CD14-positive monocyte (primary cell): ENCODE results near the gene KIF9. TPM values are rescaled to one million over a fixed set of nuclear protein-coding genes. Genes with fewer than 3 reads are reported as not detected.

Experiments used
- DNase-seq, 3 donors: peaks; one replicate each; pipeline ENCODE4 v3.0.0-alpha.2; 2011 to 2022
- H2AFZ ChIP-seq: 2 replicates; pipeline ENCODE4 v1.6.0; 2012; ENCODE audit warnings: mild to moderate bottlenecking, low read depth, low read length, inconsistent platforms; ENCODE audit not compliant: insufficient read depth, poor library complexity, severe bottlenecking
- H3K27ac ChIP-seq, 2 donors: 1 replicate in 1 of 2; 2 replicates in 1 of 2; pipeline ENCODE4 v1.5.1; 2012 to 2013; ENCODE audit warnings: low read length in 2 of 2, control low read depth in 1 of 2, inconsistent platforms in 1 of 2, low read depth in 1 of 2, mild to moderate bottlenecking in 1 of 2
- H3K27me3 ChIP-seq, 2 donors: one replicate each; pipeline versions ENCODE4 v1.6.0 to v1.6.1; 2011 to 2013; ENCODE audit warnings: low read length in 2 of 2; ENCODE audit not compliant: control insufficient read depth in 2 of 2, insufficient read depth in 2 of 2
- H3K36me3 ChIP-seq, 2 donors: replicated peaks in 1 of 2; 1 replicate in 1 of 2; 2 replicates in 1 of 2; pipeline versions ENCODE4 v1.5.1 to v1.6.1; 2012 to 2013; ENCODE audit warnings: low read length in 2 of 2, control low read depth in 1 of 2, inconsistent platforms in 1 of 2, mild to moderate bottlenecking in 1 of 2; ENCODE audit not compliant: insufficient read depth in 2 of 2, control insufficient read depth in 1 of 2
- H3K4me1 ChIP-seq, 2 donors: 1 replicate in 1 of 2; 2 replicates in 1 of 2; pipeline versions ENCODE4 v1.5.1 to v1.6.1; 2012 to 2013; ENCODE audit warnings: low read length in 2 of 2, control low read depth in 1 of 2, inconsistent platforms in 1 of 2, mild to moderate bottlenecking in 1 of 2, moderate library complexity in 1 of 2; ENCODE audit not compliant: insufficient read depth in 2 of 2, control insufficient read depth in 1 of 2
- H3K4me2 ChIP-seq: replicated peaks from 2 replicates; pipeline ENCODE3; 2012; ENCODE audit warnings: low read length, moderate library complexity, mild to moderate bottlenecking; ENCODE audit not compliant: poor library complexity, severe bottlenecking; ENCODE audit errors: extremely low read depth
- H3K4me3 ChIP-seq, 3 experiments: fragments of 200-600 bp in 1 of 3; sonication (generic) in 1 of 3; replicated peaks in 1 of 3; 1 replicate in 2 of 3; 2 replicates in 1 of 3; pipeline ENCODE4 v1.5.1; 2011 to 2013; ENCODE audit warnings: low read length in 3 of 3, mild to moderate bottlenecking in 3 of 3, control low read depth in 2 of 3, low read depth in 2 of 3, inconsistent platforms in 1 of 3, moderate library complexity in 1 of 3
- H3K79me2 ChIP-seq: 2 replicates; pipeline ENCODE4 v1.6.0; 2012; ENCODE audit warnings: mild to moderate bottlenecking, control low read depth, inconsistent platforms, low read length, moderate library complexity; ENCODE audit not compliant: insufficient read depth
- H3K9ac ChIP-seq: 2 replicates; pipeline ENCODE4 v1.6.0; 2017; ENCODE audit warnings: low read length, mild to moderate bottlenecking; ENCODE audit not compliant: insufficient read depth, poor library complexity, severe bottlenecking
- H3K9me3 ChIP-seq, 2 donors: replicated peaks in 1 of 2; 1 replicate in 1 of 2; 2 replicates in 1 of 2; pipeline versions ENCODE4 v1.5.1 to v1.6.1; 2012 to 2013; ENCODE audit warnings: low read length in 2 of 2, control low read depth in 1 of 2; ENCODE audit not compliant: control insufficient read depth in 1 of 2, insufficient read depth in 1 of 2
- H4K20me1 ChIP-seq: 2 replicates; pipeline ENCODE4 v1.6.0; 2012; ENCODE audit warnings: mild to moderate bottlenecking, low read length, control low read depth, moderate library complexity; ENCODE audit not compliant: insufficient read depth
- H3K27ac Mint-ChIP-seq, 7 donors: one replicate each; pipeline ENCODE4 v1.8.0; 2020; ENCODE audit warnings: mild to moderate bottlenecking in 7 of 7, mixed read lengths in 7 of 7, moderate library complexity in 6 of 7, inconsistent platforms in 2 of 7
- H3K27me3 Mint-ChIP-seq, 3 donors: one replicate each; pipeline ENCODE4 v1.8.0; 2021 to 2022; ENCODE audit warnings: low read depth in 3 of 3, mild to moderate bottlenecking in 3 of 3, mixed read lengths in 3 of 3, moderate library complexity in 3 of 3, inconsistent platforms in 1 of 3
- H3K36me3 Mint-ChIP-seq, 2 donors: one replicate each; pipeline ENCODE4 v1.8.0; 2020; ENCODE audit warnings: mixed read lengths in 2 of 2, inconsistent platforms in 1 of 2, mild to moderate bottlenecking in 1 of 2
- H3K4me1 Mint-ChIP-seq: one replicate; pipeline ENCODE4 v1.8.0; 2020; ENCODE audit warnings: mild to moderate bottlenecking, mixed read lengths
- H3K4me3 Mint-ChIP-seq, 2 donors: one replicate each; pipeline ENCODE4 v1.8.0; 2020; ENCODE audit warnings: mild to moderate bottlenecking in 2 of 2, mixed read lengths in 2 of 2, moderate library complexity in 1 of 2
- H3K9me3 Mint-ChIP-seq, 7 donors: one replicate each; pipeline ENCODE4 v1.8.0; 2020 to 2022; ENCODE audit warnings: mixed read lengths in 7 of 7, mild to moderate bottlenecking in 6 of 7, moderate library complexity in 6 of 7, inconsistent platforms in 2 of 7
- WGBS: methylation state at CpG from one replicate; pipeline ENCODE4 v1.1.5; 2013; ENCODE audit warnings: missing lambda C conversion rate; ENCODE audit not compliant: insufficient coverage; 5-methylcytosine and 5-hydroxymethylcytosine counted together
- intact Hi-C, 2 donors: fragments of 100-400 bp; cut with micrococcal nuclease; formaldehyde crosslinking; loops; one replicate each; pipeline versions ENCODE4 v1.15.0 to v1.15.1; 2023
- polyA plus RNA-seq, 3 donors: library from polyadenylated mRNA; depleted of rRNA in 1 of 3; unstranded in 2 of 3; stranded (reverse) in 1 of 3; fragments of 300-500 nt in 2 of 3; fragments of >200 nt in 1 of 3; fragmentation: Illumina TruSeq in 2 of 3; gene quantifications; 1 replicate in 2 of 3; 2 replicates in 1 of 3; pipeline ENCODE4 v1.2.3, GENCODE V29; 2012 to 2021
- TF ChIP-seq, protein P1 (sequence below): fragments of 200-600 bp; IDR thresholded peaks from one replicate; pipeline ENCODE4 v1.8.0; 2022; ENCODE audit warnings: antibody characterized with exemption, mild to moderate bottlenecking

The KIF9 gene
- polyA plus RNA-seq, 3 donors, result 2.4 to 5.1 (median 3.8) TPM

- Mint-ChIP-seq H3K27me3 (peaks cover 0 to 2% (median 0%) of the 10 kb centered on the region in 3 donors), H3K4me3 (peak overlapping the region; percentile 57 to 75), H3K9me3 (peaks cover 0 to 4% (median 0%) of the 10 kb centered on the region in 7 donors), H3K4me1 (peaks cover 54% of the 10 kb centered on the region), H3K36me3 (peaks cover 0 to 1% of the 10 kb centered on the region in 2 donors), H3K27ac (peak overlapping the region; percentile 79 to 88 (median 87))
- Histone ChIP-seq H3K4me3 (peak overlapping the region in 1 of 3 experiments; percentile 55), H3K27ac (peak overlapping the region; percentile 63 to 70), H4K20me1 (no peaks in the 10 kb centered on the region), H3K4me2 (peak overlapping the region; percentile 67), H3K9ac (no peak overlapping the region), H3K36me3 (no peaks in the 10 kb centered on the region), H3K9me3 (no peaks in the 10 kb centered on the region), H3K79me2 (no peaks in the 10 kb centered on the region), H3K4me1 (peaks cover 56% of the 10 kb centered on the region in 2 donors), H2AFZ (peak overlapping the region; percentile 71), H3K27me3 (no peaks in the 10 kb centered on the region)
- peak; percentile 32 to 57 (median 51) for DNase-seq
- intact Hi-C loops, result loop anchor here in 1 of 2 donors (10.0 kb wide), 1 partner anchor 253 kb away; the partner anchor contains the start of genes CCDC12 and NBEAL2
- 15% methylated on average over 7 of the region's 7 CpGs for WGBS
- TF ChIP-seq, protein P1, sequence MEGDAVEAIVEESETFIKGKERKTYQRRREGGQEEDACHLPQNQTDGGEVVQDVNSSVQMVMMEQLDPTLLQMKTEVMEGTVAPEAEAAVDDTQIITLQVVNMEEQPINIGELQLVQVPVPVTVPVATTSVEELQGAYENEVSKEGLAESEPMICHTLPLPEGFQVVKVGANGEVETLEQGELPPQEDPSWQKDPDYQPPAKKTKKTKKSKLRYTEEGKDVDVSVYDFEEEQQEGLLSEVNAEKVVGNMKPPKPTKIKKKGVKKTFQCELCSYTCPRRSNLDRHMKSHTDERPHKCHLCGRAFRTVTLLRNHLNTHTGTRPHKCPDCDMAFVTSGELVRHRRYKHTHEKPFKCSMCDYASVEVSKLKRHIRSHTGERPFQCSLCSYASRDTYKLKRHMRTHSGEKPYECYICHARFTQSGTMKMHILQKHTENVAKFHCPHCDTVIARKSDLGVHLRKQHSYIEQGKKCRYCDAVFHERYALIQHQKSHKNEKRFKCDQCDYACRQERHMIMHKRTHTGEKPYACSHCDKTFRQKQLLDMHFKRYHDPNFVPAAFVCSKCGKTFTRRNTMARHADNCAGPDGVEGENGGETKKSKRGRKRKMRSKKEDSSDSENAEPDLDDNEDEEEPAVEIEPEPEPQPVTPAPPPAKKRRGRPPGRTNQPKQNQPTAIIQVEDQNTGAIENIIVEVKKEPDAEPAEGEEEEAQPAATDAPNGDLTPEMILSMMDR, result no peak
Observed at GRCh38 chr3:47227678-47228077, 54.9 kb downstream of the KIF9 start.

- Histone ChIP-seq H3K9ac (no peak overlapping the region), H3K27ac (peak overlapping the region in 1 of 2 donors; percentile 78), H4K20me1 (no peaks in the 10 kb centered on the region), H3K4me3 (peak overlapping the region; percentile 18 to 71 (median 41)), H3K27me3 (no peaks in the 10 kb centered on the region), H3K36me3 (no peaks in the 10 kb centered on the region), H3K9me3 (no peaks in the 10 kb centered on the region), H3K4me2 (peak overlapping the region; percentile 80), H3K79me2 (no peaks in the 10 kb centered on the region), H3K4me1 (peaks cover 56% of the 10 kb centered on the region in 2 donors), H2AFZ (no peak overlapping the region)
- H3K9me3 Mint-ChIP-seq, result peaks cover 0 to 4% (median 0%) of the 10 kb centered on the region in 7 donors
- H3K27ac Mint-ChIP-seq, result peak overlapping the region; percentile 58 to 89 (median 80)
- peaks cover 0 to 4% (median 0%) of the 10 kb centered on the region in 3 donors for H3K27me3 Mint-ChIP-seq
- TF ChIP-seq, protein P1, result no peak
- peaks cover 0 to 3% of the 10 kb centered on the region in 2 donors for H3K36me3 Mint-ChIP-seq
- H3K4me1 Mint-ChIP-seq, result peaks cover 54% of the 10 kb centered on the region
- intact Hi-C loops, result loop anchor here in 1 of 2 donors (10.0 kb wide), 1 partner anchor 251 kb away; the partner anchor contains the start of genes CCDC12 and NBEAL2
- H3K4me3 Mint-ChIP-seq, result peak overlapping the region; percentile 24 to 87
- DNase-seq, result peak; percentile 54 to 84 (median 75)
- 2% methylated on average over 4 of the region's 5 CpGs for WGBS
Observed at GRCh38 chr3:47225310-47225906, 57.2 kb downstream of the KIF9 start.
